ENCODE measurements around the gene PIWIL1. TPM values are rescaled to one million over a fixed set of nuclear protein-coding genes. Genes with fewer than 3 reads are reported as not detected.
A peak's percentile ranks its signal among the peaks of the same experiment; 100 is the strongest.

The PIWIL1 gene
- not detected for polyA plus RNA-seq (2012; ENCODE audit: insufficient read depth, insufficient read length)

DNA sequence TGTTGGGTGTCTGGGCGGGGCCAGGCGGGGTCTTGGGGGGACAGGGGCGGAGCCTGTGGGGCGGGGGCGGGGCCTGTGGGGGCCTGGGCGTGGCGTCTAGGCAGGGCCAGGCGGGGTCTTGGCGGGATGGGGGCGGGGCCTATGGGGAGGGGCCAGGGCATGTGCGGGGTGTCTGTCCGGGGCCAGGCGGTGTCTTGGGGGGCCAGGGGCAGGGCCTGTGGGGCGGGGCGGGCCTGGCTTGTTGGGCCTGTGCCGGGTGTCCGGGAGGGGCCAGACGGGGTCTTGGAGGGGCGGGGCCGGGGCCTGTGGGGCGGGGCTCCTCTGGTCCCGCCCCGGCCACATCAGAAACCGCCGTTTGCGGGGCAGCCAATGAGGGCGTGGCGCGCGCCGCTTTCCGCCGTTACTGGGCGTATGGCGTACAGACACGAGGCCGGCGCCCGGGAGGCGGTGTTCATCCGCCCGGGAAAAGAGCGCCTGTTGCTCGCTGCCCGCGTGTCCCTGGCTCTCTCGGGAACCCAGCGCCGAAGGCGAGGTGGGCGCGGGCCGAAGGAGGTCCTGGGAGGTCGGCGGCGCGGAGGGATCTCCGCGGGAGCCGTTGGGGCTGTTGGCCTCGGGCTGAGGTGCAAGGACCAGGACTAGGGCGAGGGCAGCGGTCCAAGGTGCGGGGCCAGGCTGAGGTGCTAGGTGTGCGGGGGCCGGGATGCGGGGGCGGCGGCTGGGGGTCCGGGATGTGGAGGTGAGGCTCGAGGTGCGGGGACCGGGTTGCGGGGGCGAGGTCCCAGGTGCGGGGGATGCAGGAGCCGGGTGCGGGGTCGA, at the start of gene PIWIL1:
PIWIL1 (plus strand) TSS at position 400 of the 816 bp plus-strand sequence. CDS start 4,705 bp downstream, outside the sequence.
- no peak within 1 kb of the TSS for H3K4me3 ChIP-seq (ENCODE audit: low read length)
- DNase-seq (ENCODE audit: low read depth, low spot score) = no peak

GRCh38 chr12:130288206-130288605, 49.5 kb upstream of the PIWIL1 start:
- no peak overlapping the region for H3K4me3 ChIP-seq (ENCODE audit: low read length)
- no peak for DNase-seq (ENCODE audit: low read depth, low spot score)

- DNase-seq (ENCODE audit: low read depth, low spot score) = no peak
Measured at GRCh38 chr12:130288691-130289090, 49.0 kb upstream of the PIWIL1 start.

DNA sequence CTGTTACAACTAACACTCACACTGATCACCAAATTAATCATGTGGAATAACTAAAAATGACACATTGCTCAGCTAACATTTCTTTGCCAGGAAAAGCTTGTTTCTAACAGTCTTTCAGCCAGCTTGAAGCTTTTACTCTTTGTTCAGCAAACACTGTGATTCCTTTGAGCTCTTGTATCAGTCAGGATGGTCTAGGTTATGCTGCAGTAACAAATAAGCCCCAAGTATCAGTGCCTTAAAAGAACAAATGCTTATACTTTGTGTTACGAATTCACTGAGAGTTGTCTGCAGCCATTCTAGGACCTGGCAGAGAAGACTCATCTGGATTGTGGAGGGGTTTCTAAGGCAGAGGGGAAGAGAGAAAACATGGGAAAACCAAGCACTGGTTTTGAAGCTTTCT, 47.6 kb upstream of the PIWIL1 start:
- no peak overlapping the region for H3K4me3 ChIP-seq (ENCODE audit: low read length)
- no peak for DNase-seq (ENCODE audit: low read depth, low spot score)

More at GRCh38 chr12:130288691-130289090, 49.0 kb upstream of the PIWIL1 start:
- no peak overlapping the region for H3K4me3 ChIP-seq (ENCODE audit: low read length)

DNA sequence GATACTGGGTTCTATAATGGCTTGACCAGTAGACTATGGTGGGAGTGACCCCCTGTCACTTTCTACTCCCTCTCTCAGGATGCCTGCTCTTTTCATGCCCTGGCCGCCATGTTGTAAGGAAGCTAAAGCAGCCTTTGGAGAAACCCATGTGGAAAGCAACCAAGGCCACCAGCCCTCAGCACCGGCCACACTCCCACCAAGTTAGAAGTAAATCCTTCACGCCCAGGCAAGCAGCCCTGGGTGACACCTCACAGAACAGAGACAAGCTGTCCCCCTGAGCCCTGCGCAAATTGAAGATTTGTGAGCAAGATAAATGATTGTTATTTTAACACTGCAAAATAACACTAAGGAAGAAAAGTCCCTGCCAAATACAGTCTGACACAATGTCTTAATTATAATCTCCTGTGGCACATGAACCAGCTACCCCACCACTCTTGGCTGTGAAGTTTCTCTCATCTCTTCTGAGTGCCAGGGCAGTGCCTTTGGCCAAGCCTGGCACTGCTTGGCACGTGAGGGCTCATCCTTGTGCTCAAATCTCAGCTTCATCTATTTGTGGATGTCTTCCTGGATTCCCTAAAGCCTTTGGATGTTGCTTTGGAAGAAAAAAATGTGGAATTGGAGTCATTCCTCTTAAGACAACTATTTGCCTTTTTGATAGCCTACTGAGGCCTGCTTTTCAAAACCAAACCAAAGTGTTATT, 39.2 kb upstream of the PIWIL1 start:
- DNase-seq (ENCODE audit: low read depth, low spot score) = no peak

GRCh38 chr12:130299574-130299973, 38.1 kb upstream of the PIWIL1 start:
- no peak for DNase-seq (ENCODE audit: low read depth, low spot score)
- no peak overlapping the region for H3K4me3 ChIP-seq (ENCODE audit: low read length)

More for the DNA sequence above, 39.2 kb upstream of the PIWIL1 start:
- no peak overlapping the region for H3K4me3 ChIP-seq (ENCODE audit: low read length)

- H3K4me3 ChIP-seq (ENCODE audit: low read length) = no peak overlapping the region
- no peak for DNase-seq (ENCODE audit: low read depth, low spot score)
Measured at GRCh38 chr12:130300090-130300489, 37.6 kb upstream of the PIWIL1 start.

DNA sequence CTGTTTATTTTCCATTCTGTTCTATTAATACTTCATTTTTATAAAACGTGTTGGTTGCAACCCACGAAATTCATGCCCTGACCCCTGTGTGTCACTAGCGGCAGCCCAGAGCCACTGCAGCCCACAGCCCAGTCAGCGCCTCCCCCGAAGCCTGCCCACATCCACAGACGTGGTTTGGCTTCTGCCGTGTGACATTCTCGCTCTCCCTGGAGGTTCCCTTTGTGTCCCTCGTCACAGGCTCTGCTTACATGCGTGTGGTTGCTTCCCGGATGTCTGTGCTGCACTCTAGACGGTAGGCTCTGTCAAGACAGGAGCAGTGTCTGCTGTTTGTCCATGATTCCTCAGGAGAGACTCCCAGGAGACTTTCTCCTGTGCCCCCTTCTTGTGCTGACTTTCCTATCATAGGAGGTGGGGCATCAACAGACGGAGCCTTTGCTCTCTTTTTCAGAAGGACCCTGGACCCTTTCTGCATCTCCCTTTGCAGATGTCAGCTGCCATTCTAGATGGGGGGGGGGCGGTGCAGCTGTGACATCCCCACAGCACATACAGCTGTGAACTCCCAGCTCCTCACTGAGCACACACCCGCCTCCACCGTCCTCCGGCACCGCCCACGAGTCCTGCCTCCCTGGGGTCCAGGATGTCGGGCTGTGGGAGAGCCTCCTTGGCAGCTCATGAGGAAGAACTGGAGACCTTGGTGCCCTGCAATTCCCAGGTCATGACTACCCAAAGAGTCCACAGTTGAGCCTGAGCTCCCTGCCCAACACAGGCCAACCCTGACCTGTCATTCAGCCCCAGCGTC, 36.8 kb upstream of the PIWIL1 start:
- H3K4me3 ChIP-seq (ENCODE audit: low read length) = no peak overlapping the region
- DNase-seq (ENCODE audit: low read depth, low spot score) = peak; percentile 12

DNA sequence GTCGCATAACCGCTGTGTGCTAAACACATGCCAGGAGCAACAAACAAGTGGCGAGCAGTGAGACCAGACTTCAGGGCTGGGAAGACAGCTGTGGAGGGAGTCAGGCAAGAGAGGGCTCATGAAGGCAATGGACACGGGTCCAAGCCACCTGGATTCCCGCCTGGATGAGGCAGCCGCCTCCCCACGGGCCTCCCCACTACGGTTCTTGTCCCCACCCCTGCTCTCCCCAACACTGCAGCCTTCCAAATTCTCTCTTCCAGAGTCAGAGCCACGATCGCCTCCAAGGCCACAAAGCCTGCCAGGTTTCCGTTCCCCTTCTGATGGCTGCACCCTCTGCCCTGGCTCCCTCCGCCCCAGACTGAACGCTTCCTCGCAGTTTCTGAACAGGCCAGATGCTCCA, 36.1 kb upstream of the PIWIL1 start:
- DNase-seq (ENCODE audit: low read depth, low spot score) = no peak

DNA sequence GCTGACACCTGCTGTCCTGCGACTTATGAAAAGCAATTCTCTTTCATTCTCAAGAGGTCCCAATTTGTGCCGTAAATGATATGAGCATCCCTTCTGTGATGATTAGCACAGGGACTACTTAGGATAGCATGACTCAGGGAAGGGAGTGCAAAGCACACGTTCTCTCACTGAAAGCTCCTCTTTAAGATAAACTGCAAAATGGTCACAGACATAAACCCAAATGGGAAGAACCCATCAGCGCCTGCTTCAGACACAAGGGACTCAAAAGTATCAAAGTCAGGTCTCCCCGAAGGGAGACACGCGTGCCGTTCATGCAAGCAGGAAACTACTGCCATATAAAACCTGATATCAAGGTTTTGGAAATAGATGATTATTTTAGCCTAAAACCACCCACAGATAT, 33.9 kb upstream of the PIWIL1 start:
- no peak overlapping the region for H3K4me3 ChIP-seq (ENCODE audit: low read length)
- no peak for DNase-seq (ENCODE audit: low read depth, low spot score)

More for the DNA sequence above, 36.1 kb upstream of the PIWIL1 start:
- no peak overlapping the region for H3K4me3 ChIP-seq (ENCODE audit: low read length)

DNA sequence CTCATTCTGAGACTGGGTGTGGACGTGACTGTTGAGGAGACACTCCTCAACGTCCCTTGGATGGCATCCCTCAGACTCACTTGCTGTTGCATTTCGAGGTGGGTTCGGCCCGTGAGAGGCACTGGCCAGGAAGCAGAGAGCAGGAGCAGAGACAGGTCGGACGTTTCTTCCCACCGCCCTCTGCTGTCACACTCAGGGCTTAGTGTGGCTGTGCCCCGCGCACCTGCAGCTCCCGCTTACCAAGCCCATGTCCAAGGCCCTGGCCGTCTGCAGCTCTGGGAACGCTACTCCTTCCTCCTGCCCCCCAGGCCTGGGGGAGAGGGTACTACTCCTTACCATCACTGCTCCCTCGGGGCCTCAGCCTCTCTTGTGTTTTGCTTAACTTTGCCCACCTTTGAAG, 29.8 kb upstream of the PIWIL1 start:
- H3K4me3 ChIP-seq (ENCODE audit: low read length) = no peak overlapping the region
- no peak for DNase-seq (ENCODE audit: low read depth, low spot score)

GRCh38 chr12:130308393-130308792, 29.3 kb upstream of the PIWIL1 start:
- H3K4me3 ChIP-seq (ENCODE audit: low read length) = no peak overlapping the region
- DNase-seq (ENCODE audit: low read depth, low spot score) = no peak

DNA sequence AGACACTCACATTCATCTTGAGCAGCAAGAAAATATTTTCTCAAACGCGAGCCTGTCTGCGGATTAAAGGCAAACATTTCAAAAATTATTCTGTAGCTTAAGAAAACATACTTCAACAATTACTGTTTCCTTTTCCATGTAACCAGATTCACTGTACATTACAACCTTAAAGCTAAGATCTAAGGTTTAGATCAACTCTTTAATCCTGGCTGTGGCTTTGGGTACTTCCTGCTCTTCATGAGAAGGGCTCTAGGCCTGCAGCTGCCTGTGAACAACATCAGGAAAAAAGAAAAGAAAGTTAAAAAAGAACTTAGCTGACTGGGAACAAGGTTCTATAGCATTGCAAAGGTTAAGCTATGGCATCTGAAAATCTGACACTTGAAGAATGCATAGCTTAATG, 21.4 kb upstream of the PIWIL1 start:
- H3K4me3 ChIP-seq (ENCODE audit: low read length) = no peak overlapping the region
- DNase-seq (ENCODE audit: low read depth, low spot score) = peak; percentile 80

- no peak for DNase-seq (ENCODE audit: low read depth, low spot score)
- no peak overlapping the region for H3K4me3 ChIP-seq (ENCODE audit: low read length)
Measured at GRCh38 chr12:130320536-130320935, 17.2 kb upstream of the PIWIL1 start.

DNA sequence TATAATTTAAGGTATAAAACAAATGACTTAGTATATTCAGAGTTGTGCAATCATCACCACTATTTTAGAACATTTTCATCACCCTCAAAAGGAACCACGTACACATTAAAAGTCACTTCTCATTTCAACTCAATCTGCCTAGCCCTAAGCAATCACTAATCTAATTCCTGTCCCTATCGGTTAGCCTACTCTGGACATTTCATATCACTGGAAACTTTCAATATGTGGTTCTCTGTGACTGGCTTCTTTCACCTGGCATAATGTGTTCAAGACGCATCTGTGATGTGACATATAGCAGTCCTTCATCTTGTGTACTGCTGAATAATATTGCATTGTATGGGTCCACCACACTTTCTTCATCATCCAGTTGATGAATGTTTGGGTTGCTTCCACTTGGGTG, 15.4 kb upstream of the PIWIL1 start:
- DNase-seq (ENCODE audit: low read depth, low spot score) = no peak
- no peak overlapping the region for H3K4me3 ChIP-seq (ENCODE audit: low read length)

- DNase-seq (ENCODE audit: low read depth, low spot score) = no peak
- no peak overlapping the region for H3K4me3 ChIP-seq (ENCODE audit: low read length)
Measured at GRCh38 chr12:130330685-130331084, 7.0 kb upstream of the PIWIL1 start.

DNA sequence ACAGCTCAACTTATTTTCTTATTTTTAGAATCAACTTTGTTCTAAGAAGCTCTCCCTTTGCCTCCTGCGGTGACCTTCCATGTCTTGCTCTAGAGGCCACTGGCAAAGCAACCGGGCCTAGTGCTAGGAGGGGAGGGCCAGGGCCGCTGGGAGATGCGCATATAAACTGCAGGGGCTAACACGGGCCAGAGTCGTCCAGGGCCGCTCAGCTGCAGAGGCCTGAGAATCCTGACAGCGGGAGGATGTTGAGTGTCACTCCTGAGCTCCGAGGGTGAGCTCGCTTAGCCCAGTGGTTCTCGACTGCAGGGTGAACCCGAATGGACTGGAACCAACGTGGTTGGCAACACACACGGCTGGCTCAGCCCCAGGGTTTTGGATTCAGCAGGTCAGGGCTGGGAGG, 6.5 kb upstream of the PIWIL1 start:
- H3K4me3 ChIP-seq (ENCODE audit: low read length) = no peak overlapping the region
- no peak for DNase-seq (ENCODE audit: low read depth, low spot score)

- peak; percentile 19 for DNase-seq (ENCODE audit: low read depth, low spot score)
- no peak overlapping the region for H3K4me3 ChIP-seq (ENCODE audit: low read length)
Measured at GRCh38 chr12:130333341-130333740, 4.3 kb upstream of the PIWIL1 start.

DNA sequence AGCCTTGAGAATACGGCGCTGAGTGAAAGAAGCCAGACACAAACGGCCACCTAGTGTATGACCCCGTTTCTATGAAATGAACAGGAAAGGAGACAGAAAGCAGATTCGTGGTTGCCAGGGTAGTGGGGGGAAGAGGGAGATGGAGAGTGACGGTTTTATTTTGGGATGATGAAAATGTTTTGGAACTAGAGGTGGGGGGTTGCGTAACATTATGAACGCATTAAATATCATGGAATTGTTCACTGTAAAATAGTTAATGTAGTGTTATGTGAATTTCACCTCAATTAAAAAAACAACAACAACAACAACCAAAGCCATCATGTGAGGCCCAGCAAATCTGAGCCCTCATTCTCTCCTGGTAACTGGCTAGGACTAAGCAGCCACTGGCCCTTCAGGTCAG, 3.3 kb upstream of the PIWIL1 start:
- DNase-seq (ENCODE audit: low read depth, low spot score) = no peak
- H3K4me3 ChIP-seq (ENCODE audit: low read length) = no peak overlapping the region

GRCh38 chr12:130334937-130335336, 2.8 kb upstream of the PIWIL1 start:
- DNase-seq (ENCODE audit: low read depth, low spot score) = no peak
- H3K4me3 ChIP-seq (ENCODE audit: low read length) = no peak overlapping the region

Data from Jurkat, Clone E6-1 (cell line).